PC-9 (cell line): ENCODE results near the gene NPBWR2.

Experiments
- CTCF ChIP-seq: fragments of 200-600 bp; sonication (generic); conservative IDR thresholded peaks from 2 replicates; pipeline ENCODE4 v1.6.1; 2017; ENCODE audit warnings: mixed run types, antibody characterized with exemption, mild to moderate bottlenecking, moderate library complexity
- EZH2 ChIP-seq: fragments of 200-600 bp; sonication (generic); IDR thresholded peaks from 2 replicates; pipeline ENCODE4 v1.8.0; 2017; ENCODE audit warnings: antibody characterized with exemption, low read depth

- TF ChIP-seq CTCF (no peak), EZH2 (no peak)
Observed at GRCh38 chr20:64121586-64121985, 14.2 kb upstream of the NPBWR2 start.
